ENCODE measurements around the gene SWI5.

GRCh38 chr9:128321879-128322403 lies 45.9 kb downstream of the SWI5 start:
- TF ChIP-seq POLR2A (IDR thresholded peaks at IDR 0.05; ENCODE audit: borderline replicate concordance, extremely low read depth, insufficient read depth, insufficient read length) (peak; percentile 82), POLR2AphosphoS5 (IDR thresholded peaks at IDR 0.05; ENCODE audit: low read depth, low read length) (no peak), EGR1 (IDR thresholded peaks at IDR 0.05; ENCODE audit: low read depth) (no peak), ZFX (IDR thresholded peaks at IDR 0.05) (no peak), EZH2phosphoT487 (IDR thresholded peaks at IDR 0.05; ENCODE audit: borderline replicate concordance) (no peak), YY1 (IDR thresholded peaks at IDR 0.05; ENCODE audit: extremely low read depth, insufficient replicate concordance, low read depth, low read length) (no peak), ZNF274 (IDR thresholded peaks at IDR 0.05; ENCODE audit: low read depth, low read length) (no peak), SIN3A (IDR thresholded peaks at IDR 0.05; ENCODE audit: low read depth) (no peak)
- TF ChIP-seq, protein P1, sequence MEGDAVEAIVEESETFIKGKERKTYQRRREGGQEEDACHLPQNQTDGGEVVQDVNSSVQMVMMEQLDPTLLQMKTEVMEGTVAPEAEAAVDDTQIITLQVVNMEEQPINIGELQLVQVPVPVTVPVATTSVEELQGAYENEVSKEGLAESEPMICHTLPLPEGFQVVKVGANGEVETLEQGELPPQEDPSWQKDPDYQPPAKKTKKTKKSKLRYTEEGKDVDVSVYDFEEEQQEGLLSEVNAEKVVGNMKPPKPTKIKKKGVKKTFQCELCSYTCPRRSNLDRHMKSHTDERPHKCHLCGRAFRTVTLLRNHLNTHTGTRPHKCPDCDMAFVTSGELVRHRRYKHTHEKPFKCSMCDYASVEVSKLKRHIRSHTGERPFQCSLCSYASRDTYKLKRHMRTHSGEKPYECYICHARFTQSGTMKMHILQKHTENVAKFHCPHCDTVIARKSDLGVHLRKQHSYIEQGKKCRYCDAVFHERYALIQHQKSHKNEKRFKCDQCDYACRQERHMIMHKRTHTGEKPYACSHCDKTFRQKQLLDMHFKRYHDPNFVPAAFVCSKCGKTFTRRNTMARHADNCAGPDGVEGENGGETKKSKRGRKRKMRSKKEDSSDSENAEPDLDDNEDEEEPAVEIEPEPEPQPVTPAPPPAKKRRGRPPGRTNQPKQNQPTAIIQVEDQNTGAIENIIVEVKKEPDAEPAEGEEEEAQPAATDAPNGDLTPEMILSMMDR (IDR thresholded peaks at IDR 0.05 in 2 of 3, conservative IDR thresholded peaks at IDR 0.05 in 1 of 3; ENCODE audit: borderline replicate concordance in 1 of 3, insufficient read depth in 1 of 3, low read depth in 2 of 3, low read length in 2 of 3) = no peak

All from HCT116 (cell line).